ES-I3 (cell line): ENCODE results near the gene SAP30L.
A peak's percentile ranks its signal among the peaks of the same experiment; 100 is the strongest.

ENCODE experiments used
- H3K36me3 ChIP-seq: 2 replicates; pipeline ENCODE4 v1.6.1; 2013; ENCODE audit warnings: mild to moderate bottlenecking, low read length, control low read depth, moderate library complexity; ENCODE audit not compliant: insufficient read depth
- H3K4me1 ChIP-seq: 2 replicates; pipeline ENCODE4 v1.6.1; 2013; ENCODE audit warnings: mild to moderate bottlenecking, control low read depth, low read length; ENCODE audit not compliant: insufficient read depth
- H3K9ac ChIP-seq: 2 replicates; pipeline ENCODE4 v1.6.1; 2013; ENCODE audit warnings: low read depth, mild to moderate bottlenecking, low read length, moderate library complexity
- H3K9me3 ChIP-seq: 2 replicates; pipeline ENCODE4 v1.6.1; 2013; ENCODE audit warnings: mild to moderate bottlenecking, low read length, moderate library complexity; ENCODE audit not compliant: control insufficient read depth, insufficient read depth

SAP30L gene

GRCh38 chr5:154435226-154435625, 10.6 kb upstream of the SAP30L start:
- H3K36me3 ChIP-seq, result no peaks in the 10 kb centered on the region; the same call in none of the 2 replicates
- H3K4me1 ChIP-seq, result no peaks in the 10 kb centered on the region
- no peaks in the 10 kb centered on the region for H3K9me3 ChIP-seq
- no peak overlapping the region for H3K9ac ChIP-seq

GRCh38 chr5:154437281-154437965, 8.4 kb upstream of the SAP30L start:
- Histone ChIP-seq H3K9ac (no peak overlapping the region), H3K4me1 (no peaks in the 10 kb centered on the region), H3K9me3 (no peaks in the 10 kb centered on the region), H3K36me3 (peaks cover 4% of the 10 kb centered on the region)

GRCh38 chr5:154440540-154440939, 5.3 kb upstream of the SAP30L start:
- Histone ChIP-seq H3K4me1 (no peaks in the 10 kb centered on the region), H3K9me3 (no peaks in the 10 kb centered on the region), H3K36me3 (peaks cover 4% of the 10 kb centered on the region), H3K9ac (no peak overlapping the region)

GRCh38 chr5:154442801-154443200, 3.0 kb upstream of the SAP30L start:
- no peak overlapping the region for H3K9ac ChIP-seq
- H3K4me1 ChIP-seq, result 0 out of 2 replicates have a peak, but pooled peaks cover 4% of the 10 kb centered on the region
- H3K36me3 ChIP-seq, result peaks cover 4% of the 10 kb centered on the region
- no peaks in the 10 kb centered on the region for H3K9me3 ChIP-seq

- 0 out of 2 replicates have a peak, but pooled peaks cover 4% of the 10 kb centered on the region for H3K4me1 ChIP-seq
- H3K36me3 ChIP-seq, result peaks cover 6% of the 10 kb centered on the region; the same call in 1 of the 2 replicates
- H3K9me3 ChIP-seq, result no peaks in the 10 kb centered on the region
- H3K9ac ChIP-seq, result peak overlapping the region; percentile 98
Measured at GRCh38 chr5:154444556-154445421, 1.0 kb upstream of the SAP30L start.

DNA sequence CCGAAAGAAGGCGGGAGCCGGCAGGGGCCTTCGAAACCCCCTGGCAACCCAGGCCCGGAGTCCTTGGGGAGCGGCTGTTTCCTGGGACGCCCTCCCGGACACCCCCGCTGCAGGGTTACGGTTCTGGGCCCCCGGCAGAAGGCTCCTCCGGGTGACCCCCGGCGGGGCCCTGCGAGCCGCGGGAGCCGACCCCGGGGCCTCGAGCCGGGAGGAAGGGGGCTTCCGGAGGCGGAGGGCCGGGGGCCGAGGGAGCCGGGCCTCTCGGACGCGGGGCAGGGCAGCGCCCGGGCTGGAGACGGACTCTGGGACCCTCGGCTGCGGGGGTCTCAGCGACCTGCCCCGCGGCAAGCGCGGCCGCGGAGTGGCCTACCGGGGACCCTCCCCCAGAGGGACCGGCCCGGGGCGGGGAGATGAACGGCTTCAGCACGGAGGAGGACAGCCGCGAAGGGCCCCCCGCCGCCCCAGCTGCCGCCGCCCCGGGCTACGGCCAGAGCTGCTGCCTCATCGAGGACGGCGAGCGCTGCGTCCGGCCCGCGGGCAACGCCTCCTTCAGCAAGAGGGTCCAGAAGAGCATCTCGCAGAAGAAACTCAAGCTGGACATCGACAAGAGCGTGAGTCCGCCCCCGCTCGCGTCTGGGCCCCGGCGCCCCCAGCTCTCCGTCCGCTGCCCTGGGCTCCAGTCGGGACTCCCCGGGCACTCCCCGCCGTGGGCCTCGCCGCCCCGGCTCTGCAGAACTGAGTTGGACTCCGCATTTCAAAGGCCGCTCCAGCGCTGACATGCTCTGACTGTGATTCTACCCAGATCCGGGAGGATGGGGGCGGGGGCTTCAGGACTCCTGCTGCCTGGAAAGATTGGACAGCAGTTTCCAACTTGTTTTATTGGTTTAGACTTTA, 645 bp downstream of the SAP30L start:
- Histone ChIP-seq H3K36me3 (peaks cover 2% of the 10 kb centered on the region), H3K9me3 (no peaks in the 10 kb centered on the region), H3K9ac (peak overlapping the region; percentile 98), H3K4me1 (0 out of 2 replicates have a peak, but pooled peaks cover 4% of the 10 kb centered on the region)

GRCh38 chr5:154447089-154447725, 1.4 kb downstream of the SAP30L start:
- Histone ChIP-seq H3K9ac (peak overlapping the region; percentile 98; the same call in 1 of the 2 replicates), H3K9me3 (no peaks in the 10 kb centered on the region), H3K4me1 (0 out of 2 replicates have a peak, but pooled peaks cover 4% of the 10 kb centered on the region), H3K36me3 (peaks cover 7% of the 10 kb centered on the region)

DNA sequence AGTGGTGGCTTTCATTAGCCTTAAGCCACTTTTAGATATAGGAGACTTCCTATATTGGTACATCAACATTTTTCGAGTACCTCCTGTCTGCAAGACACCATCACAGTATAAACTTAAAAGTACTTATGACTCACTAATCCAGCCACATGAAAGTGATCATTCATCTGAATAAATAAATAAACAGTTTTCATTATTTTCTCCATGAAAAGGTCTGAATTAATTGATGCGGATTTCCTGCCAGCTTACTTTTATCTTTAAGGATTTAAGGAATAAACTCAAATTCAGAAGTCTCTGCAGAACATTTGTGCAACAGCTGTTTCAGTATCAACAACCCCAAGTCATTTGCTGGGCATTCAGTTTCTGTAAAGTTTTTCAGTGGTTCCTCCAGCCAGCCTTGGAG, 4.0 kb downstream of the SAP30L start:
- Histone ChIP-seq H3K4me1 (0 out of 2 replicates have a peak, but pooled peaks cover 4% of the 10 kb centered on the region), H3K36me3 (peaks cover 10% of the 10 kb centered on the region), H3K9ac (no peak overlapping the region), H3K9me3 (no peaks in the 10 kb centered on the region)

DNA sequence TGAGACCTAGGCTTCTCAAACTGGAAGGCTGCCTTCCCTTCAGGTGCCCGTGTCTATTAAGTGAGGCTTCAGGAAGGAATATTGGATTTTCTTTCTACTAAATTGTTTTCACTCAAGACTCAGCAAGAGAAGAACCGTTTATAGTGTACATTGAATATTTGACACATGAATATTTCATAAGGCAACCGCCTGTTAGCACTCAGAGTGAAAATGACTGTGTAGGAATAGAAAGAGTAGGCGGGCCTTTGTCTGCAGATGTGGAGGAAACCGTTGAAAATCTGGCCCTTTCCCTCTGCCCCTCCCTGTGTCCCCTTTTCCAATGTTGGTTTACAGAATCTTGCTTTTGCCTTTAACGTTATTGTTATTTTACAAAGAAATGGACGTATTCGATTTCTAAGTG, 6.2 kb downstream of the SAP30L start:
- Histone ChIP-seq H3K36me3 (peaks cover 15% of the 10 kb centered on the region), H3K9me3 (no peaks in the 10 kb centered on the region), H3K4me1 (0 out of 2 replicates have a peak, but pooled peaks cover 4% of the 10 kb centered on the region), H3K9ac (no peak overlapping the region)

- Histone ChIP-seq H3K9ac (no peak overlapping the region), H3K9me3 (no peaks in the 10 kb centered on the region), H3K4me1 (no peaks in the 10 kb centered on the region), H3K36me3 (peaks cover 13% of the 10 kb centered on the region; the same call in 1 of the 2 replicates)
Measured at GRCh38 chr5:154455585-154455984, 9.8 kb downstream of the SAP30L start.

GRCh38 chr5:154456540-154456939, 10.7 kb downstream of the SAP30L start:
- no peak overlapping the region for H3K9ac ChIP-seq
- H3K4me1 ChIP-seq, result no peaks in the 10 kb centered on the region
- peaks cover 13% of the 10 kb centered on the region; the same call in 1 of the 2 replicates for H3K36me3 ChIP-seq
- no peaks in the 10 kb centered on the region for H3K9me3 ChIP-seq

GRCh38 chr5:154459015-154459414, 13.2 kb downstream of the SAP30L start:
- peaks cover 5% of the 10 kb centered on the region; the same call in 1 of the 2 replicates for H3K36me3 ChIP-seq
- no peaks in the 10 kb centered on the region for H3K9me3 ChIP-seq
- H3K9ac ChIP-seq, result no peak overlapping the region
- no peaks in the 10 kb centered on the region for H3K4me1 ChIP-seq

GRCh38 chr5:154460172-154460571, 14.4 kb downstream of the SAP30L start:
- H3K9me3 ChIP-seq, result no peaks in the 10 kb centered on the region
- H3K36me3 ChIP-seq, result peaks cover 5% of the 10 kb centered on the region; the same call in 1 of the 2 replicates
- H3K9ac ChIP-seq, result no peak overlapping the region
- H3K4me1 ChIP-seq, result no peaks in the 10 kb centered on the region
